IMR-90 (cell line): ENCODE data around the gene DDOST. TPM values are rescaled to one million over a fixed set of nuclear protein-coding genes. Genes with fewer than 3 reads are reported as not detected.
A peak's percentile ranks its signal among the peaks of the same experiment; 100 is the strongest.

ENCODE experiments used
- ATAC-seq: fragments of 200-7000 bp; cut with Tn5 transposase; 2 replicates; pipeline ENCODE4 v1.9.1; 2020; ENCODE audit warnings: low read depth, mild to moderate bottlenecking, moderate library complexity
- BruUV-seq: library from RNA; stranded (reverse); fragments of 400-500 nt; replicated peaks from 2 replicates; lab custom pipeline; 2021; lab: Mats Ljungman, UMichigan
- CTCF ChIA-PET: fragments of 300-600 bp; formaldehyde crosslinking; extraction: SDS; loops from one replicate; lab custom pipeline; 2021; ENCODE audit warnings: antibody characterized with exemption; lab: Yijun Ruan, JAX
- POLR2A ChIA-PET: fragments of 300-600 bp; sonication (Branson Sonifier 250); formaldehyde crosslinking; loops from one replicate; lab custom pipeline; 2022; ENCODE audit warnings: antibody characterized with exemption; ENCODE audit not compliant: unreplicated experiment; lab: Charles Lee
- DNase-seq: peaks from one replicate; pipeline ENCODE4 v3.0.0; 2013
- H2AFZ ChIP-seq: replicated peaks from 2 replicates; pipeline ENCODE3; 2013; ENCODE audit warnings: low read length, mild to moderate bottlenecking; ENCODE audit not compliant: poor library complexity
- H2AK5ac ChIP-seq: 2 replicates; pipeline ENCODE4 v1.6.1; 2013; ENCODE audit warnings: low read depth, low read length, inconsistent platforms
- H2AK9ac ChIP-seq: replicated peaks from 2 replicates; pipeline ENCODE3; 2013; ENCODE audit warnings: mild to moderate bottlenecking, low read depth, low read length, moderate library complexity; ENCODE audit not compliant: poor library complexity
- H2BK120ac ChIP-seq: 2 replicates; pipeline ENCODE4 v1.6.1; 2013; ENCODE audit warnings: low read depth, low read length, inconsistent platforms
- H2BK15ac ChIP-seq: 3 replicates; pipeline ENCODE4 v1.6.1; 2013; ENCODE audit warnings: low read depth, low read length, inconsistent platforms
- H2BK20ac ChIP-seq: 2 replicates; pipeline ENCODE4 v1.6.1; 2013; ENCODE audit warnings: low read depth, mild to moderate bottlenecking, inconsistent platforms, low read length, moderate library complexity
- H2BK5ac ChIP-seq: 2 replicates; pipeline ENCODE4 v1.6.1; 2013; ENCODE audit warnings: mild to moderate bottlenecking, low read depth, low read length, inconsistent platforms; ENCODE audit not compliant: poor library complexity, severe bottlenecking
- H3K14ac ChIP-seq: replicated peaks from 2 replicates; pipeline ENCODE4 v1.6.1; 2013; ENCODE audit warnings: low read depth, low read length, inconsistent platforms
- H3K18ac ChIP-seq: 2 replicates; pipeline ENCODE4 v1.6.1; 2013; ENCODE audit warnings: low read depth, low read length, control low read depth
- H3K23ac ChIP-seq: 2 replicates; pipeline ENCODE4 v1.6.1; 2013; ENCODE audit warnings: low read depth, low read length, inconsistent platforms
- H3K27ac ChIP-seq: 2 replicates; pipeline ENCODE4 v1.5.1; 2013; ENCODE audit warnings: mild to moderate bottlenecking, control low read depth, low read length; ENCODE audit not compliant: insufficient read depth
- H3K27me3 ChIP-seq: 2 replicates; pipeline ENCODE4 v1.6.1; 2013; ENCODE audit warnings: low read length; ENCODE audit not compliant: control insufficient read depth, insufficient read depth
- H3K36me3 ChIP-seq: 2 replicates; pipeline ENCODE4 v1.6.1; 2013; ENCODE audit warnings: low read length, mixed read lengths; ENCODE audit not compliant: control insufficient read depth, insufficient read depth
- H3K4ac ChIP-seq: 2 replicates; pipeline ENCODE4 v1.6.1; 2013; ENCODE audit warnings: low read depth, low read length, inconsistent platforms
- H3K4me1 ChIP-seq: 2 replicates; pipeline ENCODE4 v1.6.1; 2013; ENCODE audit warnings: low read length, mixed read lengths; ENCODE audit not compliant: control insufficient read depth, insufficient read depth
- H3K4me2 ChIP-seq: 2 replicates; pipeline ENCODE4 v1.6.1; 2013; ENCODE audit warnings: low read depth, mild to moderate bottlenecking, control low read depth, low read length, moderate library complexity
- H3K4me3 ChIP-seq: 2 replicates; pipeline ENCODE4 v1.5.1; 2013; ENCODE audit warnings: low read depth, mild to moderate bottlenecking, control low read depth, low read length, moderate library complexity; ENCODE audit not compliant: insufficient read depth
- H3K56ac ChIP-seq: 2 replicates; pipeline ENCODE4 v1.6.1; 2013; ENCODE audit warnings: low read length, inconsistent platforms; ENCODE audit not compliant: insufficient read depth; ENCODE audit errors: extremely low read depth
- H3K79me1 ChIP-seq, 2 experiments: 2 replicates each; pipeline ENCODE4 v1.6.1; 2013; ENCODE audit warnings: low read length in 2 of 2, inconsistent platforms in 1 of 2, low read depth in 1 of 2
- H3K9ac ChIP-seq: 2 replicates; pipeline ENCODE4 v1.6.1; 2013; ENCODE audit warnings: low read depth, low read length, control low read depth
- H3K9me1 ChIP-seq: 2 replicates; pipeline ENCODE4 v1.6.1; 2013; ENCODE audit warnings: low read length, inconsistent platforms; ENCODE audit not compliant: insufficient read depth
- H3K9me3 ChIP-seq: 2 replicates; pipeline ENCODE4 v1.6.1; 2013; ENCODE audit warnings: low read length; ENCODE audit not compliant: control insufficient read depth, insufficient read depth
- H4K20me1 ChIP-seq: 2 replicates; pipeline ENCODE4 v1.6.1; 2013; ENCODE audit warnings: low read length, inconsistent platforms; ENCODE audit not compliant: insufficient read depth
- H4K5ac ChIP-seq: 2 replicates; pipeline ENCODE4 v1.6.1; 2013; ENCODE audit warnings: mild to moderate bottlenecking, low read depth, low read length, control low read depth
- H4K8ac ChIP-seq, 2 experiments: 2 replicates each; pipeline ENCODE4 v1.6.1; 2013; ENCODE audit warnings: low read depth in 2 of 2, low read length in 2 of 2, control low read depth in 1 of 2, inconsistent platforms in 1 of 2
- H4K91ac ChIP-seq: 2 replicates; pipeline ENCODE4 v1.6.1; 2013; ENCODE audit warnings: low read depth, low read length, inconsistent platforms; ENCODE audit not compliant: insufficient read depth
- CHD1 ChIP-seq: IDR thresholded peaks from 2 replicates; pipeline ENCODE4 v1.6.1; 2012; ENCODE audit warnings: low read depth, low read length, improper control_type of control experiment
- MAFK ChIP-seq: IDR thresholded peaks from 2 replicates; pipeline ENCODE4 v1.6.1; 2012; ENCODE audit warnings: low read depth, low read length, improper control_type of control experiment
- NFE2L2 ChIP-seq: fragments of 150-350 bp; IDR thresholded peaks from 2 replicates; pipeline ENCODE4 v1.6.1; 2016; ENCODE audit warnings: low read depth, mild to moderate bottlenecking, low read length
- RAD21 ChIP-seq: IDR thresholded peaks from 2 replicates; pipeline ENCODE4 v1.6.1; 2012; ENCODE audit warnings: low read length, improper control_type of control experiment
- RCOR1 ChIP-seq: IDR thresholded peaks from 2 replicates; pipeline ENCODE4 v1.6.1; 2012; ENCODE audit warnings: mild to moderate bottlenecking, low read length, improper control_type of control experiment; ENCODE audit not compliant: insufficient replicate concordance
- RFX5 ChIP-seq: IDR thresholded peaks from 2 replicates; pipeline ENCODE4 v1.8.0; 2012; ENCODE audit warnings: low read depth, mild to moderate bottlenecking, low read length, moderate library complexity
- SMC3 ChIP-seq: fragments of 150-350 bp; IDR thresholded peaks from 2 replicates; pipeline ENCODE4 v1.6.1; 2016; ENCODE audit warnings: low read depth, mild to moderate bottlenecking, antibody characterized with exemption, low read length, moderate library complexity
- USF2 ChIP-seq: fragments of 150-350 bp; IDR thresholded peaks from 2 replicates; pipeline ENCODE4 v1.6.1; 2017; ENCODE audit warnings: mild to moderate bottlenecking, antibody characterized with exemption, low read length, low read depth
- WGBS, 2 experiments: methylation state at CpG; one replicate each; pipeline versions ENCODE4 v1.1.5 to v1.1.7; 2013; ENCODE audit warnings: missing lambda C conversion rate in 2 of 2; ENCODE audit not compliant: insufficient read length in 1 of 2; ENCODE audit errors: extremely low coverage in 2 of 2; 5-methylcytosine and 5-hydroxymethylcytosine counted together
- dilution Hi-C: fragments of 300-500 bp; cut with HindIII; formaldehyde crosslinking; loops from one replicate; pipeline ENCODE4 v1.14.3; 2018; ENCODE audit warnings: low sequenced_read_pairs; ENCODE audit not compliant: unreplicated experiment
- in situ Hi-C: fragments of 300-500 bp; cut with MboI; formaldehyde crosslinking; loops from 3 replicates; pipeline ENCODE4 v1.14.3; 2019; ENCODE audit warnings: low sequenced_read_pairs, inconsistent platforms, mixed read lengths
- intact Hi-C: fragments of 100-400 bp; cut with micrococcal nuclease; formaldehyde crosslinking; loops from 2 replicates; pipeline ENCODE4 v1.10.0; 2022
- polyA plus RNA-seq, 3 experiments: library from polyadenylated mRNA; depleted of rRNA; stranded (reverse); fragments of >200 nt; gene quantifications; 2 replicates each; pipeline ENCODE4 v1.2.3, GENCODE V29; 2012; ENCODE audit warnings: low replicate concordance in 1 of 3
- total RNA-seq: library from RNA; depleted of rRNA; stranded (reverse); fragments of >200 nt; gene quantifications from 2 replicates; pipeline ENCODE4 v1.2.3, GENCODE V29; 2012

The DDOST gene
- total and polyA plus RNA-seq, 2 of the 4 experiments (the other 2 are of a cell fraction) = 179 to 477 TPM

- Histone ChIP-seq H2AK5ac (no peak overlapping the region), H3K56ac (no peak overlapping the region), H3K9ac (no peak overlapping the region), H3K9me3 (no peaks in the 10 kb centered on the region), H4K8ac (no peak overlapping the region), H3K27me3 (no peaks in the 10 kb centered on the region), H2AK9ac (peak overlapping the region; percentile 66), H2BK5ac (no peak overlapping the region), H3K4ac (no peak overlapping the region), H3K18ac (no peak overlapping the region), H3K9me1 (no peaks in the 10 kb centered on the region), H2BK15ac (no peak overlapping the region), H3K4me1 (no peaks in the 10 kb centered on the region), H2BK120ac (no peak overlapping the region), H3K4me2 (no peak overlapping the region), H3K4me3 (no peak overlapping the region), H2AFZ (no peak overlapping the region), H3K79me1 (no peaks in the 10 kb centered on the region), H3K36me3 (peaks cover 6% of the 10 kb centered on the region), H4K20me1 (no peaks in the 10 kb centered on the region), H3K27ac (no peak overlapping the region), H3K23ac (no peak overlapping the region), H4K5ac (no peak overlapping the region), H2BK20ac (no peak overlapping the region), H4K91ac (no peak overlapping the region), H3K14ac (no peak overlapping the region)
- CTCF ChIA-PET = no interaction called here
- POLR2A ChIA-PET = no interaction called here
- dilution Hi-C loops = no loop called here
- no TSS peak for BruUV-seq
- intact Hi-C loops = no loop called here
- no peak for TF ChIP-seq SMC3
- no peak for TF ChIP-seq RAD21
- TF ChIP-seq MAFK = no peak
- TF ChIP-seq NFE2L2 = no peak
- no peak for TF ChIP-seq USF2
- TF ChIP-seq RCOR1 = no peak
- TF ChIP-seq CHD1 = no peak
- TF ChIP-seq RFX5 = no peak
- in situ Hi-C loops = no loop called here
- no peak for ATAC-seq
- no peak for DNase-seq
- WGBS, 2 experiments = 60 to 80% methylated on average over 1 of the region's 4 CpGs
These were observed 11.1 kb upstream of the DDOST start for GRCh38 chr1:20672265-20672632.
